GM20000 (cell line): ENCODE results near the gene RREB1.

ENCODE experiments used
- DNase-seq: peaks from one replicate; pipeline ENCODE4 v3.0.0; 2012; ENCODE audit warnings: low spot score
- TF ChIP-seq, protein P1 (sequence below): IDR thresholded peaks from 2 replicates; pipeline ENCODE4 v1.5.1; 2012; ENCODE audit warnings: mild to moderate bottlenecking, control low read depth; ENCODE audit errors: extremely low read depth, missing control alignments

The RREB1 gene, protein sequence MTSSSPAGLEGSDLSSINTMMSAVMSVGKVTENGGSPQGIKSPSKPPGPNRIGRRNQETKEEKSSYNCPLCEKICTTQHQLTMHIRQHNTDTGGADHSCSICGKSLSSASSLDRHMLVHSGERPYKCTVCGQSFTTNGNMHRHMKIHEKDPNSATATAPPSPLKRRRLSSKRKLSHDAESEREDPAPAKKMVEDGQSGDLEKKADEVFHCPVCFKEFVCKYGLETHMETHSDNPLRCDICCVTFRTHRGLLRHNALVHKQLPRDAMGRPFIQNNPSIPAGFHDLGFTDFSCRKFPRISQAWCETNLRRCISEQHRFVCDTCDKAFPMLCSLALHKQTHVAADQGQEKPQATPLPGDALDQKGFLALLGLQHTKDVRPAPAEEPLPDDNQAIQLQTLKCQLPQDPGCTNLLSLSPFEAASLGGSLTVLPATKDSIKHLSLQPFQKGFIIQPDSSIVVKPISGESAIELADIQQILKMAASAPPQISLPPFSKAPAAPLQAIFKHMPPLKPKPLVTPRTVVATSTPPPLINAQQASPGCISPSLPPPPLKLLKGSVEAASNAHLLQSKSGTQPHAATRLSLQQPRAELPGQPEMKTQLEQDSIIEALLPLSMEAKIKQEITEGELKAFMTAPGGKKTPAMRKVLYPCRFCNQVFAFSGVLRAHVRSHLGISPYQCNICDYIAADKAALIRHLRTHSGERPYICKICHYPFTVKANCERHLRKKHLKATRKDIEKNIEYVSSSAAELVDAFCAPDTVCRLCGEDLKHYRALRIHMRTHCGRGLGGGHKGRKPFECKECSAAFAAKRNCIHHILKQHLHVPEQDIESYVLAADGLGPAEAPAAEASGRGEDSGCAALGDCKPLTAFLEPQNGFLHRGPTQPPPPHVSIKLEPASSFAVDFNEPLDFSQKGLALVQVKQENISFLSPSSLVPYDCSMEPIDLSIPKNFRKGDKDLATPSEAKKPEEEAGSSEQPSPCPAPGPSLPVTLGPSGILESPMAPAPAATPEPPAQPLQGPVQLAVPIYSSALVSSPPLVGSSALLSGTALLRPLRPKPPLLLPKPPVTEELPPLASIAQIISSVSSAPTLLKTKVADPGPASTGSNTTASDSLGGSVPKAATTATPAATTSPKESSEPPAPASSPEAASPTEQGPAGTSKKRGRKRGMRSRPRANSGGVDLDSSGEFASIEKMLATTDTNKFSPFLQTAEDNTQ (N-terminal part only)

DNA sequence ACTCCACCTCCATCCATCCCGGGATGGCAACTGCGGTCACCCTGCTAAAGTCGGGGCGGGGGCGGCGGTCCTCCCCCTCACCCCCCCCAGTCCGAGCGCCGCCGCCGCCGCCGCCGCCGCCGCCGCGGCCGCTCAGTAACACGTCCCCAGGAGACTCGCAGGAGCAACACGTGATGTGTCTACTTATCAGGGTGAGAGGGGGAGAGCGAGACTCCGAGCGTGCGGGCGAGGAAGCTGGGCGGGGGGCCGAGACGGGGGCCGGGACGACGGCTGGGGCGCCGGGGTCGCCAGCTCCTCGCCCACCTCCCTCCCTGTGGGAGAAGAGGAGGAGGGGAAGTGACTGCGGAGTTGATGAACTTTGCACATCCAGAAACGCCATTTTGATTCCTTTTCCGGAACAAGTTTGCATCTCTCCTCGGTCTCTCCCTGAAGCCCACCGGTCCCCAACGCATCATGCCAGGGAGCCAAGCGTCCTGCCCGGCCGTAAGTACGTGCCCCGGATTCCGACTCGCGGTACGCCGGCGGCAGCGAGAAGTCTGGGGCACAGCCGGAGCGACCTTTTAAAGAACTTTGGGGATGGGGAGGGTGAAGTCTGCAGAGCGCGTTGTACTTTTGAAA, at the start of gene RREB1:
Gene RREB1 (plus strand): TSS at position 384 of the 618 bp plus-strand sequence. CDS start 73,951 bp downstream, outside the sequence.
- TF ChIP-seq, protein P1, sequence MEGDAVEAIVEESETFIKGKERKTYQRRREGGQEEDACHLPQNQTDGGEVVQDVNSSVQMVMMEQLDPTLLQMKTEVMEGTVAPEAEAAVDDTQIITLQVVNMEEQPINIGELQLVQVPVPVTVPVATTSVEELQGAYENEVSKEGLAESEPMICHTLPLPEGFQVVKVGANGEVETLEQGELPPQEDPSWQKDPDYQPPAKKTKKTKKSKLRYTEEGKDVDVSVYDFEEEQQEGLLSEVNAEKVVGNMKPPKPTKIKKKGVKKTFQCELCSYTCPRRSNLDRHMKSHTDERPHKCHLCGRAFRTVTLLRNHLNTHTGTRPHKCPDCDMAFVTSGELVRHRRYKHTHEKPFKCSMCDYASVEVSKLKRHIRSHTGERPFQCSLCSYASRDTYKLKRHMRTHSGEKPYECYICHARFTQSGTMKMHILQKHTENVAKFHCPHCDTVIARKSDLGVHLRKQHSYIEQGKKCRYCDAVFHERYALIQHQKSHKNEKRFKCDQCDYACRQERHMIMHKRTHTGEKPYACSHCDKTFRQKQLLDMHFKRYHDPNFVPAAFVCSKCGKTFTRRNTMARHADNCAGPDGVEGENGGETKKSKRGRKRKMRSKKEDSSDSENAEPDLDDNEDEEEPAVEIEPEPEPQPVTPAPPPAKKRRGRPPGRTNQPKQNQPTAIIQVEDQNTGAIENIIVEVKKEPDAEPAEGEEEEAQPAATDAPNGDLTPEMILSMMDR, result no peak

DNA sequence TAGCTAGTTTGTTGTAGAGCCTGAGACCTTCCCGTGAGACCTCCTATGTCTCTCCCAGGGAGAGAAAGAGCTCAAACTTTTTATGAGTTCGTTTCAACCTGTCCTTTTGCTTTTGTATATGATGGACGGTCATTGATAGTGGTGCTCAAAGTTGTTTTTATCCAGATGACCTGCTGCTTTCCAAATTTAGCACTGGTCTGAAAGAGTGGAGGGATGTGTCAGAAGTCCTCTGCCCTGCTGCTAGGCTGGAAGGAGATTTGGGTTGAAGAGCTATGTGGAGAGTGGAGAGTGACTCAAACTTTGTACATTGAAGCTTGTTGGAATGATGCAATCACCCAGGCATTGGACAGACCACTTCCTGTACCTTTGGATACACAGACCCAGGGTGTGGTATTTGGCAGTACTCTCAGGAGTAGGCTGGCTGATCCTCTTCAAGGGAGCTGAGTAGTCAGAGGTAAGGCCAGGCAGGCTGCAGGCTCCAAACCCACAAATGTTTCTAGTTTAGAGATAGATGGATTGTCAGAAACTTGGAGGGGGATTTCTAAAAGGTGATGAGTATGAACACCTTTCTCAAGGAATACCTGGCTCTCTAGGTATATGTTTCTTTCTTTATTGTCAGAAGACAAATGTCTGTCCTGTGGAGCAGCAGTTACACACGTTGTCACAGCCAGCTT, 49.4 kb upstream of the RREB1 start:
- no peak for DNase-seq
- TF ChIP-seq, protein P1, result no peak

More for the DNA sequence above, at the start of gene RREB1:
- DNase-seq, result peak; percentile 93

DNA sequence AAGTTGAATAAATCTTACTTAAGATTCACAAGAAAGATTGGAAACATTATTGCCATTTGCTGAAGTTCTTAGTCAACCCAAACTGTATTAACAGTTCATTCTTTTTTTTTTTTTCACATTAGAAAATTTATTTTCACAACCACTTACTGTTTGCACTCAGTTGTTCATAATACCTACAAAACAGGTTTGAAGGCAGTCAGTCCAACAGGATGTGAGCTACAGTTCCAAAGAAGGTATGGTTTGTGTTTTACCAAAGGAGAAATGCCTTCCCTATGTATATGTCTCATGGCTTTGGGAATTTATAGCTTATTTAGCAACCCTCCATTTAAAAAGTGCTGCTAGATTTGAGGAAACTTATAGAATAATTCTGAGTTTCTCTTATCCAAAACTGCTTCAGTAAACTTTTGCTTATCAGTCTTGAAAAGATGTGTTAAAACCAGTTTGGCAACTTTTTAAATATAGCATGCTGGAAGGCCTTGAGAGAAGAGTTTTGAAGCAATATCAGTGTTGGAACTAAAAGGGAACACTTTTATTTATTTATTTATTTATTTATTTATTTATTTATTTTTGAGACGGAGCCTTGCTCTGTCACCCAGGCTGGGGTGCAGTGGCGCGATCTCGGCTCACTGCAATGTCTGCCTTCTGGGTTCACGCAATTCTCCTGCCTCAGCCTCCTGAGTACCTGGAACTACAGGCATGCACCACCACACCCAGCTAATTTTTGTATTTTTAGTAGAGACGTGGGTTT, 46.8 kb upstream of the RREB1 start:
- DNase-seq, result no peak

DNA sequence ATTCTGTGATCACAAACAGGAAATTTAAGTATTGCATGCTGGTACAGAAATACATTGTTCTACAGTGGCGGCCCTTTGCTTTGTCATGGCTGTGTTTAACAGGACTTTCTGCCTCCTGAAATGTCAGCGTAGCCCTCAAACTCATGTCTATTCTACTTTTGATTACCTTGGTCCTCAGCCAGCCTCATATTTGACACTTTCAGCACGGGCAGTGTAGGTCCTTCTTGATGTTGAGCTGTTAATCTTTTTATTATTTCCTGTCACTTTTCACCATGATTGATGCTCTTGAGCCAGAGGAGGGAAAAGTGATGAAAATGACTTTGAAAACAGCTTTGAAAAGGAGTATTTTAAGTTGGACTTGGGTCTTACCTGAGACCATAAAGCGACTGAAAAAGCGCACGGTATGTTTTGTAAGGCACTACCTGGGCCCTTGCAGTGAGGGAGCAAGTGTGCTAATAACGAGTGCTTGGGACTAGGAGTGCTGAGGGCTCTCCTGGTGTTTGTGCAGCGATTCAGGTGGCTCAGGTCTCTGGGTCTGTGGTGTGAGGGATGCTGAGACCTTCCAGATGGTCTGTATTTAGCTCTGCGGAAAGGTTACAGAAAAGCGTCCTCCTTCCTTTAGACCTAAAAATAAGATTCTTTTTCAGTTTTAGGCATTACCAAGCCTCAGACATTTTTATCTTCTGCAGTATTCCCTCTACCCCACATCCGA, 45.2 kb upstream of the RREB1 start:
- TF ChIP-seq, protein P1, result no peak
- DNase-seq, result no peak

More for the DNA sequence above, 46.8 kb upstream of the RREB1 start:
- TF ChIP-seq, protein P1, result no peak

DNA sequence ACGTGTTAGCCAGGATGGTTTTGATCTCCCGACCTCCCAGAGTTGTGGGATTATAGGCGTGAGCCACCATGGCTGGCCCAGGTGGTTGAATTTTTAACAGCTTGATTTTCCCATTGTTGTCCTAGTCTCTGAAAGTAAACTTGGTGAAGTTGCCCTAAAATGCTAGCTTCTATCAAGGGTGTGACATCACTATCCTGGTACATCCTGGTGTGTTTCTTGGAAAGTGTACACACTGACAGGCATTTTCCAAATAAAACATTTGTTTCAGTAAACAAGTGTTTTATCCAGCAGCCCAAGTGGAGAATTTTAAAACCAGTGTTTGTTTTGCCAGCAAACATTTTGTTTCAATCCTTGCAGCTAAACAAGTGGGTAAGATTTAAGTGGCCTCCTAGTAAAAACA, 40.5 kb upstream of the RREB1 start:
- TF ChIP-seq, protein P1, result no peak
- DNase-seq, result no peak
